ENCODE data around the gene RPS6KC1.

RPS6KC1 gene

GRCh38 chr1:213277036-213277435 lies 226.0 kb downstream of the RPS6KC1 start:
- H3K27me3 ChIP-seq (ENCODE audit: insufficient read depth, low read length): no peaks in the 10 kb centered on the region
- no peaks in the 10 kb centered on the region for H3K79me1 ChIP-seq (ENCODE audit: low read length)
- H3K18ac ChIP-seq (ENCODE audit: low read length): no peak overlapping the region
- H3K4me2 ChIP-seq (ENCODE audit: low read length): no peak overlapping the region
- no peak overlapping the region for H3K4ac ChIP-seq (ENCODE audit: low read depth, low read length)
- H3K4me3 ChIP-seq (ENCODE audit: low read depth, low read length): no peak overlapping the region
- WGBS (ENCODE audit: extremely low coverage, insufficient coverage, insufficient read length): no CpG with 5 or more reads among the region's 2 CpGs
- no peak overlapping the region for H2BK5ac ChIP-seq (ENCODE audit: low read depth, low read length, poor library complexity)
- no peak for DNase-seq
- no peak overlapping the region for H3K27ac ChIP-seq (ENCODE audit: low read depth, low read length)
- H3K79me2 ChIP-seq (ENCODE audit: control insufficient read depth, insufficient read depth, low read length, poor library complexity): no peaks in the 10 kb centered on the region
- no peak overlapping the region for H3K9ac ChIP-seq (ENCODE audit: low read length)
- H2BK120ac ChIP-seq (ENCODE audit: insufficient read depth, low read length, poor library complexity): no peak overlapping the region
- H4K12ac ChIP-seq (ENCODE audit: low read depth, low read length): no peak overlapping the region
- no peak overlapping the region for H4K8ac ChIP-seq (ENCODE audit: low read depth, low read length)
- no peak overlapping the region for H2BK12ac ChIP-seq (ENCODE audit: low read length)
- no peaks in the 10 kb centered on the region for H3K9me3 ChIP-seq (ENCODE audit: insufficient read depth, low read depth, low read length)
- H3K36me3 ChIP-seq (ENCODE audit: control insufficient read depth in 1 of 2, insufficient read depth in 2 of 2, low read length in 2 of 2): no peaks in the 10 kb centered on the region
- no peak overlapping the region for H3K14ac ChIP-seq (ENCODE audit: low read length)
- no peak overlapping the region for H2AK5ac ChIP-seq (ENCODE audit: low read length)
- H4K91ac ChIP-seq (ENCODE audit: low read depth, low read length): no peak overlapping the region
- H2AFZ ChIP-seq (ENCODE audit: insufficient read depth, low read length, poor library complexity): no peak overlapping the region
- H3K4me1 ChIP-seq (ENCODE audit: control insufficient read depth in 1 of 2, insufficient read depth in 2 of 2, low read length in 2 of 2): no peaks in the 10 kb centered on the region
- no peak overlapping the region for H3K23ac ChIP-seq (ENCODE audit: low read length)

GRCh38 chr1:213279410-213279809 lies 228.4 kb downstream of the RPS6KC1 start:
- Histone ChIP-seq H2BK120ac (ENCODE audit: insufficient read depth, low read length, poor library complexity) (no peak overlapping the region), H4K91ac (ENCODE audit: low read depth, low read length) (no peak overlapping the region), H3K9me3 (ENCODE audit: insufficient read depth, low read depth, low read length) (no peaks in the 10 kb centered on the region), H3K4ac (ENCODE audit: low read depth, low read length) (no peak overlapping the region), H3K27ac (ENCODE audit: low read depth, low read length) (no peak overlapping the region), H3K14ac (ENCODE audit: low read length) (no peak overlapping the region), H3K23ac (ENCODE audit: low read length) (no peak overlapping the region), H3K36me3 (ENCODE audit: control insufficient read depth in 1 of 2, insufficient read depth in 2 of 2, low read length in 2 of 2) (no peaks in the 10 kb centered on the region), H3K18ac (ENCODE audit: low read length) (no peak overlapping the region), H3K27me3 (ENCODE audit: insufficient read depth, low read length) (no peaks in the 10 kb centered on the region), H3K79me1 (ENCODE audit: low read length) (no peaks in the 10 kb centered on the region), H4K8ac (ENCODE audit: low read depth, low read length) (no peak overlapping the region), H2AK5ac (ENCODE audit: low read length) (no peak overlapping the region), H3K79me2 (ENCODE audit: control insufficient read depth, insufficient read depth, low read length, poor library complexity) (no peaks in the 10 kb centered on the region), H3K9ac (ENCODE audit: low read length) (no peak overlapping the region), H2AFZ (ENCODE audit: insufficient read depth, low read length, poor library complexity) (no peak overlapping the region), H3K4me3 (ENCODE audit: low read depth, low read length) (no peak overlapping the region), H3K4me1 (ENCODE audit: control insufficient read depth in 1 of 2, insufficient read depth in 2 of 2, low read length in 2 of 2) (no peaks in the 10 kb centered on the region), H2BK5ac (ENCODE audit: low read depth, low read length, poor library complexity) (no peak overlapping the region), H4K12ac (ENCODE audit: low read depth, low read length) (no peak overlapping the region), H3K4me2 (ENCODE audit: low read length) (no peak overlapping the region), H2BK12ac (ENCODE audit: low read length) (no peak overlapping the region)
- DNase-seq: no peak

- H3K27me3 ChIP-seq (ENCODE audit: insufficient read depth, low read length): no peaks in the 10 kb centered on the region
- no peak overlapping the region for H2AK5ac ChIP-seq (ENCODE audit: low read length)
- no peaks in the 10 kb centered on the region for H3K4me1 ChIP-seq (ENCODE audit: control insufficient read depth in 1 of 2, insufficient read depth in 2 of 2, low read length in 2 of 2)
- no peaks in the 10 kb centered on the region for H3K9me3 ChIP-seq (ENCODE audit: insufficient read depth, low read depth, low read length)
- no CpG with 5 or more reads among the region's 13 CpGs for WGBS (ENCODE audit: extremely low coverage, insufficient coverage, insufficient read length)
- H3K4me2 ChIP-seq (ENCODE audit: low read length): no peak overlapping the region
- no peak overlapping the region for H3K18ac ChIP-seq (ENCODE audit: low read length)
- H3K79me1 ChIP-seq (ENCODE audit: low read length): no peaks in the 10 kb centered on the region
- no peak overlapping the region for H3K4ac ChIP-seq (ENCODE audit: low read depth, low read length)
- no peak overlapping the region for H3K9ac ChIP-seq (ENCODE audit: low read length)
- no peak overlapping the region for H3K4me3 ChIP-seq (ENCODE audit: low read depth, low read length)
- no peak for DNase-seq
- no peak overlapping the region for H2BK5ac ChIP-seq (ENCODE audit: low read depth, low read length, poor library complexity)
- no peak overlapping the region for H2AFZ ChIP-seq (ENCODE audit: insufficient read depth, low read length, poor library complexity)
- H3K27ac ChIP-seq (ENCODE audit: low read depth, low read length): no peak overlapping the region
- no peak overlapping the region for H2BK12ac ChIP-seq (ENCODE audit: low read length)
- no peak overlapping the region for H4K91ac ChIP-seq (ENCODE audit: low read depth, low read length)
- H4K12ac ChIP-seq (ENCODE audit: low read depth, low read length): no peak overlapping the region
- H3K14ac ChIP-seq (ENCODE audit: low read length): no peak overlapping the region
- H3K36me3 ChIP-seq (ENCODE audit: control insufficient read depth in 1 of 2, insufficient read depth in 2 of 2, low read length in 2 of 2): no peaks in the 10 kb centered on the region
- H2BK120ac ChIP-seq (ENCODE audit: insufficient read depth, low read length, poor library complexity): no peak overlapping the region
- H3K79me2 ChIP-seq (ENCODE audit: control insufficient read depth, insufficient read depth, low read length, poor library complexity): no peaks in the 10 kb centered on the region
- no peak overlapping the region for H4K8ac ChIP-seq (ENCODE audit: low read depth, low read length)
- H3K23ac ChIP-seq (ENCODE audit: low read length): no peak overlapping the region
Observed at GRCh38 chr1:213281640-213282301, 230.7 kb downstream of the RPS6KC1 start.

GRCh38 chr1:213284626-213285025 lies 233.6 kb downstream of the RPS6KC1 start:
- no peak overlapping the region for H3K9ac ChIP-seq (ENCODE audit: low read length)
- no peak overlapping the region for H2BK120ac ChIP-seq (ENCODE audit: insufficient read depth, low read length, poor library complexity)
- no peak overlapping the region for H4K12ac ChIP-seq (ENCODE audit: low read depth, low read length)
- no peaks in the 10 kb centered on the region for H3K4me1 ChIP-seq (ENCODE audit: control insufficient read depth in 1 of 2, insufficient read depth in 2 of 2, low read length in 2 of 2)
- no peak overlapping the region for H3K18ac ChIP-seq (ENCODE audit: low read length)
- H3K4me3 ChIP-seq (ENCODE audit: low read depth, low read length): no peak overlapping the region
- no peak overlapping the region for H3K4ac ChIP-seq (ENCODE audit: low read depth, low read length)
- H4K91ac ChIP-seq (ENCODE audit: low read depth, low read length): no peak overlapping the region
- H3K27me3 ChIP-seq (ENCODE audit: insufficient read depth, low read length): no peaks in the 10 kb centered on the region
- no peak for DNase-seq
- no peaks in the 10 kb centered on the region for H3K36me3 ChIP-seq (ENCODE audit: control insufficient read depth in 1 of 2, insufficient read depth in 2 of 2, low read length in 2 of 2)
- no peaks in the 10 kb centered on the region for H3K79me2 ChIP-seq (ENCODE audit: control insufficient read depth, insufficient read depth, low read length, poor library complexity)
- no peak overlapping the region for H3K27ac ChIP-seq (ENCODE audit: low read depth, low read length)
- no peak overlapping the region for H4K8ac ChIP-seq (ENCODE audit: low read depth, low read length)
- no peak overlapping the region for H2BK5ac ChIP-seq (ENCODE audit: low read depth, low read length, poor library complexity)
- H3K4me2 ChIP-seq (ENCODE audit: low read length): no peak overlapping the region
- H3K14ac ChIP-seq (ENCODE audit: low read length): no peak overlapping the region
- no peak overlapping the region for H2BK12ac ChIP-seq (ENCODE audit: low read length)
- H3K79me1 ChIP-seq (ENCODE audit: low read length): no peaks in the 10 kb centered on the region
- H2AFZ ChIP-seq (ENCODE audit: insufficient read depth, low read length, poor library complexity): no peak overlapping the region
- H2AK5ac ChIP-seq (ENCODE audit: low read length): no peak overlapping the region
- no peak overlapping the region for H3K23ac ChIP-seq (ENCODE audit: low read length)
- H3K9me3 ChIP-seq (ENCODE audit: insufficient read depth, low read depth, low read length): no peaks in the 10 kb centered on the region

Measured in trophoblast cell (in vitro differentiated cells and primary cell).